Epithelial cell of prostate (primary cell): ENCODE measurements around the gene RHBG.

Experiments used
- DNase-seq: peaks from one replicate; pipeline ENCODE4 v3.0.0-alpha.2; 2011; ENCODE audit warnings: low read depth, low spot score
- H3K27ac ChIP-seq: fragments of 450-650 bp; 2 replicates; pipeline ENCODE4 v1.5.1; 2017; ENCODE audit warnings: mild to moderate bottlenecking

The RHBG gene

DNA sequence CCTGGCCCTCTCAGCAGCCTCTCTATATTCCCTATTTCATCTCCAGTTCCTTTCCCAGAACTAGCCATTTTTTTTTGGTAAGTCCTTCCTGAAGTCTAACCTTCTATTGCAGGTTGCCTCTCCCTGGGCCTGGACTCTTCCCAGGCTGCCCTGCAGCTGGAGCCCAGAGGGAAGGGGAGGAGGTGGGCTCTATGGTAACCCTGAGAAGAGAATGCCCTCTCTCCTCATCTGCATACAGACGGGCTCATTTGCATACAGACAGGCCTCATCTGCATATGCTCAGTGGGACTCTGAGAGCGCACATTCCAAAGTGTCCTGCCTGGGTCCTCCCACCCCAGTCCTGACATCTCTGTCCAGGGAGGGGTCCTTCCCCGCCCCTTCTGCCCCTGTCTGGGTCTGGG is 32.7 kb downstream of the RHBG start:
- no peak for DNase-seq

GRCh38 chr1:156402331-156403020 is 33.5 kb downstream of the RHBG start:
- no peak for DNase-seq
- no peak overlapping the region for H3K27ac ChIP-seq

More for the DNA sequence above, 32.7 kb downstream of the RHBG start:
- no peak overlapping the region for H3K27ac ChIP-seq

- DNase-seq = no peak
- no peak overlapping the region for H3K27ac ChIP-seq
Measured at GRCh38 chr1:156405670-156406069, 36.7 kb downstream of the RHBG start.

DNA sequence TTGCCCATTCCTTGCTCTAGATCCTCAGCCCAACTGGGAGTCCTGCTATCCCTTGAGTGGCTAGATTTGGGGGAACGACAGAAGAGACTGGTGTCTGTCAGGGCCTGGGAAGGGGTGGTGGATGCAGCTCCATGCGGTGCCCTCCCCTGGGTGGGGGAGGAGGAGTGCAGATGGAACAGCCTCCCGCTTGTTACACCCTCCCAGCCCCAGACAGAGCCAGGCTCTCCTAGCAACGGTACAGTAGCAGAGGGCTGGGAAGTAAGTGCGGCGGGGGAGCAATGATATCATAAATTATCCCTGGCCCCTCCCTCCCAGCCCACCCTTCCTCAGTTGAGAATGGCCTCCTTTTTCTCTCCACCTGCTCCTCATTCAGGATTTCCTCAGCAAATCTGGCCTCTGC is 37.2 kb downstream of the RHBG start:
- DNase-seq = no peak
- no peak overlapping the region for H3K27ac ChIP-seq

DNA sequence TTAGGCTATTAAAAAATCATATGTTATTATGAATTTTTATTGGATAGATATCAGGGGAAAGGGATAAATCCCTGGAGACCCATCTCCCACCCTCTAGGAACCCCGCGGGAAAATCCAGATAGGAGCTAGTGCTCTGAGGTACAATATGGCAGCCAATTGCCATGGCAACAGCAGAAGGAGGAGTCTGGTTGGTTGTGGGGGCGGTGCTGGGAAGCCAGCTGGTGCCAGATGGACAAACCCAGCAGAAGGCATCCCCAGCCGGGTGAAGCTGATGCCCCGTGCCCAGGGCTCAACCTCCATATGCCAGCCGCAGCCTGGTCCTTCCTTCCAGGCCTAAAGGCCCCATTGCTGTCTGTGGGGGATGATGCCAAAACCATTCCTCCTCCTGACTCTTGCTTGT is 38.3 kb downstream of the RHBG start:
- no peak overlapping the region for H3K27ac ChIP-seq
- DNase-seq = no peak

DNA sequence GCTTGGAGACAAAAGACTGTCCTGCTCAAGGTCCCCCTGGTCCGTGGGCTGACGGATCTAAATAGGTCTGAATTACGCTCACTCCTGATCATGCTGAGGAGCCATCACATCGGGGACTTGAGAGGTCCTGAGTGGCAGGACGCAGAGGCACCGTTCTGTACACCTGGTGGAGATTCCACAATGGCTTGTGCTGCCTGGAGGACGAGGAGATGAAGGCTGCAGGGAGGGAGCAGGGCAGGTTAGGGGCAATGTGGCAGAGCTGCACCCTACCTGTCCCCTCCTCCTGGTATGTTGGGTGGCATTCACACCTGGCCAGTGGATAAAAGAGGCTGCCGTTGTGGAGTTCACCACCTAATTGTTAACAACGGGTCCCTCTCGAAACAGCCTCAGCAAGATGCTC is 38.7 kb downstream of the RHBG start:
- H3K27ac ChIP-seq = no peak overlapping the region
- DNase-seq = no peak

DNA sequence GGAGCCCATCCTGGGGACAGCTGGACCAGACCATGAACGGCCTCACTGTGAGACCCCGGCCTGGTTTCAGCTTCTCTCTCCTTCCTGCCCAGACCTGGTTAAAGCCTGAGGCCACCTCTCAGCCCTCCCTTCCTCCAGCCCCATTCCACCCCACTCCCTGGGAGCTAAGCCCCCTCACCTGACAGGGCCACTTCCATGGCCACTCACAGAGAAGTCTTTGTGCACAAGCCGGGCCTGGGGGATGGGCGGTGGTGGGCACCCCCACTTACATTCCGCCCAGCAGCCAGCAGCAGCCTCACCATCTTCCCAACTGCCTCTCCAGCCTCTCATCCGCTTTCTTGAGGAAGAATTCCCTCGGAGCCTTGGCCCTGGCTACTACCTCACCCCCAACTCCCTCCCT is 40.4 kb downstream of the RHBG start:
- no peak overlapping the region for H3K27ac ChIP-seq
- no peak for DNase-seq

- no peak overlapping the region for H3K27ac ChIP-seq
- no peak for DNase-seq
Measured at GRCh38 chr1:156410238-156410637, 41.2 kb downstream of the RHBG start.

GRCh38 chr1:156410740-156411139 is 41.7 kb downstream of the RHBG start:
- no peak for DNase-seq
- no peak overlapping the region for H3K27ac ChIP-seq

DNA sequence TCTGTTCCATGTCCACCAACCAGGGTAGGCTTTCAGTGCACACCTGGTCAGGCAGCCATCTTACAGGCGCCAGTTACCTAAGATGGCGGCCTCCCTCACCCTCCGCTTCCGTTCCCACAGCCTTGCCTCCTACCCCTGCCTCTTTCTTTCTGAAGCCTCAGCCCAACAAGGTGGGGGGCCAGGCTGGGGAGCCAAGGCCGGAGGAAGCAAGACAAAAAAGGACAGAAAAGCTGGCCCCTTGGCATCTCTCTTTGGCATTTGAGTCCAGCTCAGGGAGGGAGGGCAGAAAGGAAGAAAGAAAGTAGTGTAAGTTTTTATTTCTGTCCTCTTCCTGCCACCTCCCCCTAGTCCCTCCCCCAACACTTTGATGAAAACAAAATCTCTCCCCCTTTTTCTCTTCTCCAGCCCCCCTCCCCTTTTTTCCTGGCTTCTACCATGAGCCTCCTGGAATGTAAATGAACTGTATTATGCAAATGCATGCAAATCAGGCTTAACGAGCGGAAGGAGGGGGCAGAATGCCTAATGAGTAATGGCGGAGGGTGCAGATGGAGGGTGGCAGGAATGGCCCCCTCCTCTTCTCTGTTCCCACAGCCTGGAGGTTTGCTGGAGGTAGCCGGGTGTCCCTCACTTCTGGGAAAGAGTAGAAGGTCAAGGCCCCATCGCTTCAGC is 43.8 kb downstream of the RHBG start:
- DNase-seq = no peak
- H3K27ac ChIP-seq = no peak overlapping the region

DNA sequence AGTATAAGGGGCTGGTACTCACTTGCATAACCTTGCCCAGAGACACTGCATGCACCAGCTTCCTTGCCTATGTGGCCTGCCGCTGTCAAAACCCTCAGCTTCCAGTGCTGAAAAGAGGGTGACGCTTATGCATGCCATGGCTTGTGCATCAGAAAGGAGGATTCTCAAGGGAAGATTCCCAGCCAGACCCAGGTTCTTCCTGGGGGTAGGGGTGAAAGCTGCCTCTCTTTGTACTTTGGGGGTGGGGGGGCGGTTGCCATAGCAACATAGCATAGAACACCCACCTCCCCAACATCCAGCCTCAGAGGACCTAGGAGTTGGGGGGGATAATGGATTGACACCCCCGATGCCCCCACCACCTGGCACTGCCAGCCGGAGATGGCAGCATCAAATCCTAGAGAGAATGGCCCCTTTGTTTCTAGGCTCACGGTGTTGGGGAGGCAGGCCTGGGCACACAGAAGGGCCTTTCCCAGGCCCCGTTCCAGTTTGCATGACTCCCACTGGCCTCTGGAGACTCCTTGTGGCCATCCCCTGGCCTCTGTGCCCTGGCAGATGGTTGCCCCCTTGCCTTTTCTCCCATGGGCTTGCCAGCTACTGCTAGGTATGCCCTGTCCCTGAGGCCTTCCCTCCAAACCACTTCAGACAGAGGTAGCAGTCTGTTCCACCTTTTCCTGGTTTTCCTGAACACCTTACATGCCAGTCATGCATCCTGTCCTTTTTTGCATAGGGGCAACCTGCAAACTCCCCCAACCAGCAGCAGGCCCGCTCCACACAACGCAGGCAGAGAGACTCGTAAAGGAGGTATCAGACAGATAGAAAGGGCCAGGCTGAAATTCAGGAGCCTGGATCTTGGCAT is 44.6 kb downstream of the RHBG start:
- DNase-seq = no peak

DNA sequence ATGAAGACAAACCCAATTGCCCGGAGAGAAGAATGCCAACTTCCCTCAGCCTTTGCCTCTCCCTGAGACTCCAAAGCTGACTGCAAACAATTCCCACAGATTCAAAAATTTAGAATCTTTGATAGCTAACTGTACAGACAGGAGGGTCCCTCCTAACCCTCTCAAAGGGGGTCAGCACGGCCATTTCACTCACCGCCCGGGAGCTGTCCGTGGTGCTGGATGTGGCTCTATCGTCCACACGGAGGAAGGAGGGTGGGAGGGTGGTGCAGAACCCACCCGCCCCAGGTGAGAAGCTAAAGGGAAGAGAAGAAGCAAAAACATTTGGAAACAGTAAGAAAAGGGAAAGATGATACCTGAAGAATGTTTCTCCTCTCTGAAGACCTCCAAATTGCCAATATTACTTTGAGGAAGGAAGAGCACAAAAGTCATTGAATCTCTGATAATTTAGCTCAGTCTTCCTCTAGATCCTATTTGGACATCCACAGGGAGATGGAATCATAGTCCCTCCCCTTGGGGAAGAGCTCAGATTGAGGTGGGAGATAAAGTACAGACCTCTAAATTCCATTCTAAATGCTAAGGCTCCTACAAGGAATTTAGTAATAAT is 45.6 kb downstream of the RHBG start:
- DNase-seq = no peak

More for the DNA sequence above, 44.6 kb downstream of the RHBG start:
- H3K27ac ChIP-seq = no peak overlapping the region

DNA sequence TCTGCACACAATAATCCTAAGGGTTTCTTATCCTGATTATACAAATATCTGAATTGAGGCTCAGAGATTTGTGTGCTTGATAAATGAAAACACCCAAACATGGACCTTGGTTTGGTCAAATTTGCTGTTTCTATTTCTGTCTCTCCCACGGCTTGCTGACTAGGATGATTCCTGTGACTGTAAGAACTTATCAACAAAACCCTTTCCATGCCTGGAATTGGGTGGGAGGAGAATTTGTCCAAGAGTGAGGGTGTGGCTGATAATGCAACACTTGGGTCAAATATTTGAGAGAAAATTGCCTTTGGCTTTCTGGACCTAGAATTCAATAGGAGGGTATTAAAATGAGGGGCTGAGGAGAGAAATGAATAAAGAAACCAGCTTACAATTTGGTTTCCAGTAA is 48.0 kb downstream of the RHBG start:
- H3K27ac ChIP-seq = no peak overlapping the region
- no peak for DNase-seq

More for the DNA sequence above, 45.6 kb downstream of the RHBG start:
- no peak overlapping the region for H3K27ac ChIP-seq

DNA sequence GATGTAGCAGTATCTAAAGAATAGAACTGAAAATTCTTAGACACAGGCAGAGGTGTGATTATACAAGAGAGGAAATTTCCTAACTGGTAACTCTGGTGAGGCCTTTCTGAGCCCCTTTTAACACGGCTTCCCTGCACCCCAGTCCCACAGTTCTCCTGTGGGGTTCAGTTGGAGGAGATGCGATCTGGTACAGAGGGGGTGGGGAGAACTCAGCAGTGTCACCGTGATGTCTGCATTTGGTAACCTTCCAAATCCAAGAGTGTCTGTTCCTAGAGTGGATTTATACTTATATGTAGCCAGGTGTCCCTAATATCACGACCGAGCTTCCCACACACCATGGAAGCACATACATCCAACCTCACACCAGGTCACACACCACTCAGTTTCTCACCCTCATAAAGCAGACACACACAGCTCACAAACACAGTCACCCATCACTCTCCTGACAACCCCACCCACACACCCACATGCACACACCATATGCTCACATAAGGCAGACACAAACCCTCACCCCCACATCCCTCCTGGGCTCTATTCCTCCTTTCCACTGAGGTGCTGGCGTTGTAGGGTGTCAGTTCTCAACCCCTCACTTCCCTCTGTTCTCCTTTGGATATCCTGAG is 48.5 kb downstream of the RHBG start:
- no peak for DNase-seq
- H3K27ac ChIP-seq = no peak overlapping the region

DNA sequence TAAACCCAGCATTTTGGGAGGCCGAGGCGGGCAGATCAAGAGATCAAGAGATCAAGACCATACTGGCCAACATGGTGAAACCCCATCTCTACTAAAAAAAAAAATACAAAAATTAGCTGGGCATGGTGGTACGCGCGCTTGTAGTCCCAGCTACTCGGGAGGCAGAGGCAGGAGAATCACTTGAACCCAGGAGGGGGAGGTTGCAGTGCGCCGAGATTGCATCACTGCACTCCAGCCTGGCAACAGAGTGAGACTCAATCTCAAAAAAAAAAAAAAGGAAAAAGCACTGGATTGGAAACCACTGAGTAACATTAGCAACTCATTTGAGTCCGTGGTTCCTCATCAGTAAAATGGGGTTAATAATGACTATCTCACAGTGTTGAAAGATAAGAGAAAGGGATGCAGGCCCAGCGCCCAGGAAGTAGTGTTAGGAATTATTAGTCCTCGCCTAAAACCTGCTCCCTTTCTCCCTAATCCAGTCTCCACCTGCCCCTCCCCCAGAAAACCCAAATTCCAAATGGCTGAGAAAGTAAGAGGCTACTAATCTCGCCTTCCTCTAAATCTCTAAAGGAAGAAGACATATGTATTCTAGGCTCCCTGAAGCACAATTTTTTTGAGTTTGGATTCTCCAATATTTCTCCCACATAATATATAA is 49.5 kb downstream of the RHBG start:
- no peak overlapping the region for H3K27ac ChIP-seq
- no peak for DNase-seq

DNA sequence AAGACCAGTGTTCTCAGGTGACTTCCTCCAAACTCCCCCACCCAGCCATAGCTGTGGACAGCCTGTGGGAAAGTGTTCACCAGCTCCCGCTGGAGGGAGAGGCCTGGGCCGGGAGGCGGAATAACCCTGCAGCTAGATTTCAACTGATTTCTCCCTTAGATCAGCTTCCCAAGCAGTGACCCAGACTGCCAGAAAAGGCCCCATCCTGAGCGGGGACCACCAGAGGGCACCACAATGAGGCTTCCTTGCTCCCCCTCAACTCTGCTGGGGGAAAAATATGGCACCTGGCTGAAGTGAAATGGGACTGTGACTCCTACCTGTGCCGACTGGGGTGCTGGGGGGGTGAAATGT is 50.8 kb downstream of the RHBG start:
- no peak overlapping the region for H3K27ac ChIP-seq
- DNase-seq = no peak

DNA sequence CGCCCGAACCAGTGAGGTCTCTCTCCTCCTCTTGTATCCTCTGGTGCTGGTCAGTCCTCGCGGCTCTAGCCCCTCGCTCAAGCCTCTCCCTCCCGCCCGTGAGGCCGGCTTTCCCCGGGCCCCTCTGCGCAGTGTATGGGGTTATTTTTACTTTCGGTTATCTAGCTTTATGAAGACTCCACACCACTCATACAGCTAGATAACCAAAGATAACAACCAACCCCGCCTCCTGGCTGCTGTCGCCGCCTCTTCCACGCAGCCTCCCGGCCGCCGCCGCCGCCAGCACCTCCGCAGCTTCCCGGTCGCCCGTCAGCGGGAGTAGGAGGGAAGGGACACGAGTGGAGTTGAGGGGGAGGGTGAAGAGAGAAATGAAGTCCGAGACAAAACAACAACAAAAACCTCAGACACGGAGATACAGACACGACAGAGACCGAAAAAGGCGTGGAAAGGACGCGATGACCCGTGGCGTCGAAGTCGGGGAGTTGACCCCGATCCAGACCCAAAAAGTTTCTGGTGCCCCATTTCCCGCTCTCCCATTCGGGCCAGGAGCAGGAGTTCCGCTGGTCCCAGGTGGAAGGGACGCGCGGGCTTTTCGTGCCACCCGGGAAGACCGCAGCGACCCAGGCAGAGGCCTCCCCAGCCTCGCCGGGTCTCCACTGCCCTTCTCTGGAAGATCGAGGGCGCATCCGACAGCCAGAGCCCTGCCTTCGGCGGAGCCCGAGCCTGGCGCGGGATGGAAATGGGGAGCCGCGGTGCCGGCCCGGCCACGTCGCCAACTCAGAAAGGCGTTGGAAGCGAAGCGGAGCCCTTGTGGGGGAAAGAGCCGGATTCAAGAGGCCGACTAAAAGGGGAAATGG is 51.4 kb downstream of the RHBG start:
- no peak overlapping the region for H3K27ac ChIP-seq
- no peak for DNase-seq

- DNase-seq = no peak
- no peak overlapping the region for H3K27ac ChIP-seq
Measured at GRCh38 chr1:156421062-156421938, 52.3 kb downstream of the RHBG start.
